Hepatocyte (in vitro differentiated cells): ENCODE data around the gene EXOC4.

Source experiments
- CTCF ChIP-seq: fragments of 200-600 bp; sonication (generic); IDR thresholded peaks from 2 replicates; pipeline ENCODE4 v1.5.1; 2016; ENCODE audit warnings: antibody characterized with exemption, mild to moderate bottlenecking; ENCODE audit not compliant: poor library complexity
- EZH2 ChIP-seq: fragments of 200-600 bp; sonication (generic); IDR thresholded peaks from 2 replicates; pipeline ENCODE4 v1.6.1; 2016; ENCODE audit warnings: antibody characterized with exemption, mild to moderate bottlenecking, borderline replicate concordance

GRCh38 chr7:133654547-133654946 is 401.7 kb downstream of the EXOC4 start:
- no peak for TF ChIP-seq CTCF
- no peak for TF ChIP-seq EZH2
